PC-3 (cell line): ENCODE results near the gene ACOX1. TPM values are rescaled to one million over a fixed set of nuclear protein-coding genes. Genes with fewer than 3 reads are reported as not detected.

Source experiments
- ATAC-seq: fragments of 200-7000 bp; cut with Tn5 transposase; 2 replicates; pipeline ENCODE4 v1.9.1; 2020; ENCODE audit warnings: mild to moderate bottlenecking, moderate library complexity
- BruUV-seq: library from RNA; stranded (reverse); fragments of 400-500 nt; replicated peaks from 2 replicates; lab custom pipeline; 2021; lab: Mats Ljungman, UMichigan
- CTCF ChIA-PET: fragments of 300-600 bp; sonication (Branson Sonifier 250); formaldehyde crosslinking; loops from one replicate; lab custom pipeline; 2022; ENCODE audit warnings: antibody characterized with exemption; lab: Charles Lee
- POLR2A ChIA-PET: fragments of 300-600 bp; sonication (Branson Sonifier 250); formaldehyde crosslinking; loops from one replicate; lab custom pipeline; 2022; ENCODE audit warnings: antibody characterized with exemption; ENCODE audit not compliant: unreplicated experiment; lab: Charles Lee
- DNase-seq: peaks from one replicate; pipeline ENCODE4 v3.0.0-alpha.2; 2015
- H2AFZ ChIP-seq: fragments of 300-600 bp; sonication (generic); 2 replicates; pipeline ENCODE4 v1.6.0; 2016; ENCODE audit warnings: antibody characterized with exemption, low read length
- H3F3A ChIP-seq: fragments of 300-600 bp; sonication (generic); one replicate; pipeline ENCODE4 v1.6.0; 2017; ENCODE audit warnings: antibody characterized with exemption, low read length, control low read depth, mild to moderate bottlenecking; ENCODE audit not compliant: unreplicated experiment
- H3K27ac ChIP-seq: fragments of 300-600 bp; sonication (generic); 2 replicates; pipeline ENCODE4 v1.5.1; 2016; ENCODE audit warnings: mild to moderate bottlenecking, low read length
- H3K27me3 ChIP-seq: fragments of 300-600 bp; sonication (generic); 2 replicates; pipeline ENCODE4 v1.6.1; 2016; ENCODE audit warnings: low read length, mixed read lengths
- H3K36me3 ChIP-seq: fragments of 300-600 bp; sonication (generic); 2 replicates; pipeline ENCODE4 v1.6.1; 2016; ENCODE audit warnings: low read depth, mixed run types, low read length, mixed read lengths
- H3K4me1 ChIP-seq: fragments of 300-600 bp; sonication (generic); 2 replicates; pipeline ENCODE4 v1.5.1; 2016; ENCODE audit warnings: low read length; ENCODE audit not compliant: insufficient read depth
- H3K4me2 ChIP-seq: fragments of 300-600 bp; sonication (generic); 2 replicates; pipeline ENCODE4 v1.6.0; 2016; ENCODE audit warnings: low read length
- H3K4me3 ChIP-seq: fragments of 300-600 bp; sonication (generic); 2 replicates; pipeline ENCODE4 v1.5.1; 2016; ENCODE audit warnings: mild to moderate bottlenecking, low read length, mixed read lengths
- H3K79me2 ChIP-seq: fragments of 300-600 bp; sonication (generic); 2 replicates; pipeline ENCODE4 v1.6.1; 2017; ENCODE audit warnings: low read length, mixed read lengths
- H3K9ac ChIP-seq: fragments of 300-600 bp; sonication (generic); 2 replicates; pipeline ENCODE4 v1.6.0; 2016; ENCODE audit warnings: mild to moderate bottlenecking, low read length
- H3K9me2 ChIP-seq: fragments of 300-600 bp; sonication (generic); replicated peaks from 2 replicates; pipeline ENCODE4 v1.6.1; 2016; ENCODE audit warnings: mixed run types, low read length, mixed read lengths
- H3K9me3 ChIP-seq: fragments of 300-600 bp; sonication (generic); 2 replicates; pipeline ENCODE4 v1.6.1; 2016; ENCODE audit warnings: low read length, mixed read lengths
- H4K20me1 ChIP-seq: fragments of 300-600 bp; sonication (generic); 2 replicates; pipeline ENCODE4 v1.6.1; 2016; ENCODE audit warnings: low read length, mixed read lengths
- CTCF ChIP-seq: fragments of 300-600 bp; sonication (generic); conservative IDR thresholded peaks from 2 replicates; pipeline ENCODE4 v1.5.1; 2017; ENCODE audit warnings: antibody characterized with exemption, low read depth, mild to moderate bottlenecking, low read length
- EZH2 ChIP-seq: fragments of 300-600 bp; sonication (generic); IDR thresholded peaks from one replicate; pipeline ENCODE4 v1.6.1; 2017; ENCODE audit warnings: antibody characterized with exemption, mild to moderate bottlenecking, low read length; ENCODE audit not compliant: unreplicated experiment
- EZH2phosphoT487 ChIP-seq: fragments of 300-600 bp; sonication (generic); IDR thresholded peaks from 2 replicates; pipeline ENCODE4 v1.6.1; 2018; ENCODE audit warnings: mild to moderate bottlenecking, antibody characterized with exemption, low read length, borderline replicate concordance
- intact Hi-C: fragments of 100-400 bp; cut with micrococcal nuclease; formaldehyde crosslinking; loops from 2 replicates; pipeline ENCODE4 v1.9.0; 2023
- total RNA-seq: library from RNA; depleted of rRNA; stranded (reverse); fragments of >200 nt; gene quantifications from 2 replicates; pipeline ENCODE4 v1.2.3, GENCODE V29; 2014

Gene ACOX1
- total RNA-seq, 1 experiment from 2014 or later: 63.2 TPM

- POLR2A ChIA-PET: interaction anchor here (0.5 kb wide), 1 partner anchor 67 kb away, joined by 9 read pairs; the partner anchor contains the start of gene SRP68
- CTCF ChIA-PET: interaction anchor here (0.6 to 1.4 kb wide), 4 partner anchors 9 to 150 kb away, joined by 4 to 12 read pairs (median 8); partner anchors contain the start of genes MRPL38 and WBP2
- no peak overlapping the region for H3K27ac ChIP-seq
Measured at GRCh38 chr17:76005263-76006149, 26.5 kb upstream of the ACOX1 start.

GRCh38 chr17:76004750-76005262, 25.8 kb upstream of the ACOX1 start:
- Histone ChIP-seq H2AFZ (no peak overlapping the region), H3F3A (no peaks in the 10 kb centered on the region), H3K9me3 (no peaks in the 10 kb centered on the region), H3K4me1 (no peaks in the 10 kb centered on the region), H3K4me2 (no peak overlapping the region), H3K36me3 (peaks cover 8% of the 10 kb centered on the region; the same call in 1 of the 2 replicates), H3K27me3 (no peaks in the 10 kb centered on the region), H3K9ac (no peak overlapping the region), H4K20me1 (no peaks in the 10 kb centered on the region), H3K27ac (no peak overlapping the region), H3K79me2 (no peaks in the 10 kb centered on the region), H3K4me3 (no peak overlapping the region), H3K9me2 (no peaks in the 10 kb centered on the region)
- DNase-seq: no peak
- ChIA-PET CTCF (interaction anchor here (0.6 to 1.4 kb wide), 4 partner anchors 10 to 150 kb away, joined by 4 to 10 read pairs (median 5); partner anchors contain the start of genes MRPL38 and WBP2), POLR2A (no interaction called here)
- intact Hi-C loops: loop anchor here (1.0 kb wide), 1 partner anchor 100 kb away; no protein-coding TSS in a partner anchor
- TF ChIP-seq CTCF: no peak
- no peak for TF ChIP-seq EZH2
- no peak for TF ChIP-seq EZH2phosphoT487
- BruUV-seq: no TSS peak
- no peak for ATAC-seq

More at GRCh38 chr17:76005263-76006149, 26.5 kb upstream of the ACOX1 start:
- H3K9me2 ChIP-seq: no peaks in the 10 kb centered on the region
- DNase-seq (peak; percentile 93), ATAC-seq (peak; percentile 76)
- H3K79me2 ChIP-seq: no peaks in the 10 kb centered on the region
- H3K27me3 ChIP-seq: no peaks in the 10 kb centered on the region
- H4K20me1 ChIP-seq: no peaks in the 10 kb centered on the region
- no peak overlapping the region for H2AFZ ChIP-seq
- H3K4me3 ChIP-seq: no peak overlapping the region
- H3K9ac ChIP-seq: no peak overlapping the region
- H3F3A ChIP-seq: no peaks in the 10 kb centered on the region
- peaks cover 15% of the 10 kb centered on the region; the same call in 1 of the 2 replicates for H3K36me3 ChIP-seq
- H3K4me1 ChIP-seq: no peaks in the 10 kb centered on the region
- BruUV-seq: no TSS peak
- no peak overlapping the region for H3K4me2 ChIP-seq
- H3K9me3 ChIP-seq: no peaks in the 10 kb centered on the region
- TF ChIP-seq CTCF (peak; percentile 97), EZH2phosphoT487 (no peak)
- intact Hi-C loops: loop anchor here (1.0 kb wide), 1 partner anchor 100 kb away; no protein-coding TSS in a partner anchor
